ENCODE data around the gene NDUFA5.
A peak's percentile ranks its signal among the peaks of the same experiment; 100 is the strongest.

The NDUFA5 gene
- 34.3 to 53.1 (median 40.3) reads per million in 4 donors for total RNA-seq

DNA sequence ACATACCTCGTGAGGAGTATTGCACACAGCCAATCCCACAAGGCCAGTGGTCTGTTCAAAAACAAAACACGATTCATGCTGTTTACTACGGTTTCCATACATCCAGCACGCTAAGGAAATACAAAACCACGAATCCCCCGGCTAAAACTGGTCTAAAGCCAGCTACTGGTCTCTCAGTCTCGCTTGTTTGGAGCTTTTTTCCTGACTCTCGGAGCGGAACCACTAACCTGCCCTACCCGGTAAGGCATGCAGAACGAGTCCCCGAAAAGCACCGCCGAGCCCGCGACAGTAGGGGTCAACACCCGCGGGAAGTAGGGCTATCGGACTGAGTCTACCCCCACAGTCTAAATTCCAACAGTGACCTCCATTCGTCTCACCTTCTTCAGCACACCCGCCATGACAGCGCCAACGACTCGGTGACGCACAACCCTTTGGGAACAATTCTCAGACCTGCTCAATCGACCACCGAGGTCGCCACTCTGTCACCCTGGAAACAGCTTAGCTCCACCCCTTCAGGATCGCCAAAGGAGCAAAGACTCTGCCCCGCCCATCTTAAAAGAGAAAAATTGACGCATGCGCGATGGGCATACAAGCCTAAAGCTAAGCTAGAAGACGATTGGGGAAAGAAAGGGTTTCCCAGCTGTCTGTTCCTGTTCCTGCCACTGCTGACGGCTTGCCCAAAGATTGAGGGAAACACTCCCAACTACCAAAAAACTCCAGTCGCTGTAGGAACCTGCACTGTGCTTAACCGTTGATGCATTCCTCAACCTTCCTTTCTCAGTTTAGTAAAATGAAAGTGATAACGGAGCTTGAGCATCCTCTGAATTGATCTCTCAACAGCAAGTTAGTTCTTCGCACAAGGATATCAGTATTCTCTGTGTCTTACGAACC is at the start of gene NDUFA5:
TSS of gene NDUFA5 (minus strand) at position 421 of the 891 bp plus-strand sequence. CDS start at position 398, 23 bp downstream.
- DNase-seq = peak; percentile 90 to 98 (median 97)

DNA sequence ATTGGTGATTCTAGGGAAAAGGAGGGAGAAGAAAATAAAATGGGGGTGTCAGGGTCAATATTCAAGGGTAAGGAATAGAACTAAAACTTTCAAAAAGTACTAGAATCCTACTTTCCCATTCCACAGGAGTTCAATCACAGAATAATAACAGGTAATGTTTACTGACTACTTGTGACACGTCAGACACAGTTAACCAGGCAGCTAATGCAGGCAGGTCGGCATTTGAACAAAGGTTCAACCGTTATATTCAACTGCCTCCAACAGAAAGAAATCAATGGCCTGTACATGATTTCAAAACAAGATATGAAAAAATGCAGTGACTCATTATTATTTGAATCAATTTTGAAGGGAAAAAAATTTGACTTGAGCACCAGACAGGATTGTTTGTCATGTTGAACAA is 47.1 kb upstream of the NDUFA5 start:
- DNase-seq = no peak

- no peak for DNase-seq
Observed at GRCh38 chr7:123602648-123603047, 45.0 kb upstream of the NDUFA5 start.

GRCh38 chr7:123601530-123601929 is 43.9 kb upstream of the NDUFA5 start, which contains the start of gene ASB15:
Gene ASB15 (plus strand): TSS chr7:123601821. CDS start chr7:123614503, 12,682 bp downstream.
- no peak for DNase-seq

- no peak for DNase-seq
Observed at GRCh38 chr7:123600876-123601275, 43.3 kb upstream of the NDUFA5 start.

GRCh38 chr7:123599766-123600165 is 42.1 kb upstream of the NDUFA5 start:
- no peak for DNase-seq

- no peak for DNase-seq
Observed at GRCh38 chr7:123598657-123599056, 41.0 kb upstream of the NDUFA5 start.

DNA sequence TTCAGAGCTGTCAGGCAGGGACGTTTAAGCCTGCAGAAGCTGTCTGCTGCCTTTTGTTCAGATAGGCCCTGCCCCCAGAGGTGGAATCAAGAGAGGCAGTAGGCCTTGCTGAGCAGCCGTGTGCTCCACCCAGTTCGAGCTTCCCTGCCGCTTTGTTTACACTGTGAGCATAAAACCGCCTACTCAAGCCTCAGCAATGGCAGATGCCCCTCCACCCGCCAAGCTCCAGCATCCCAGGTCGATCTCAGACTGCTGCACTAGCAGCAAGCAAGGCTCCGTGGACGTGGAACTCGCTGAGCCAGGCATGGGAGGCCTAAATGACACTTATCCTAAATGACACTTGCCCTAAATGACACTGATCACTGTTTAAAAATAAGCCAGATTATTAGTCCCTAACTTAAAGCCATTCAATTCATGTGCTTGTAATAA is 37.2 kb upstream of the NDUFA5 start:
- DNase-seq = no peak

- no peak for DNase-seq
Observed at GRCh38 chr7:123588376-123588775, 30.8 kb upstream of the NDUFA5 start.

DNA sequence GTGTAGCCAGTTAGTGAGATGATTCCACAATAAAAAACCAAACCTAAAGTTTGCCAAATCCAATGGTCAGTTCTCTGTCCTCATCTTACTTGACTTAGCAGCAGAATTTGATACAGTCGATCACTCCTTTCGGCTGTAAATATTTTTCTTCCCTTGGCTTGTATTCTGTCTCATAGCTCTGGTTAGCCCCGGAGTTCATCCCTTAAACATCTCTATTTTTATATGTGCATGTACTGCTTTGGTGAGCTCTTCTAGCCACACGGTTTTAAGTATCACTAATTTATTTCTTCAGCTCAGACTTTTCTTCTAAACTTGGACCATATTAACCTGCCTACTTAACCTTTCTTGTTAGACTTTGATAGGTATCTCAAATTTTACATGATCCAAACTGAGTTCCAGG is 26.2 kb upstream of the NDUFA5 start:
- DNase-seq = no peak

- DNase-seq = no peak
Observed at GRCh38 chr7:123581162-123581459, 23.5 kb upstream of the NDUFA5 start.

DNA sequence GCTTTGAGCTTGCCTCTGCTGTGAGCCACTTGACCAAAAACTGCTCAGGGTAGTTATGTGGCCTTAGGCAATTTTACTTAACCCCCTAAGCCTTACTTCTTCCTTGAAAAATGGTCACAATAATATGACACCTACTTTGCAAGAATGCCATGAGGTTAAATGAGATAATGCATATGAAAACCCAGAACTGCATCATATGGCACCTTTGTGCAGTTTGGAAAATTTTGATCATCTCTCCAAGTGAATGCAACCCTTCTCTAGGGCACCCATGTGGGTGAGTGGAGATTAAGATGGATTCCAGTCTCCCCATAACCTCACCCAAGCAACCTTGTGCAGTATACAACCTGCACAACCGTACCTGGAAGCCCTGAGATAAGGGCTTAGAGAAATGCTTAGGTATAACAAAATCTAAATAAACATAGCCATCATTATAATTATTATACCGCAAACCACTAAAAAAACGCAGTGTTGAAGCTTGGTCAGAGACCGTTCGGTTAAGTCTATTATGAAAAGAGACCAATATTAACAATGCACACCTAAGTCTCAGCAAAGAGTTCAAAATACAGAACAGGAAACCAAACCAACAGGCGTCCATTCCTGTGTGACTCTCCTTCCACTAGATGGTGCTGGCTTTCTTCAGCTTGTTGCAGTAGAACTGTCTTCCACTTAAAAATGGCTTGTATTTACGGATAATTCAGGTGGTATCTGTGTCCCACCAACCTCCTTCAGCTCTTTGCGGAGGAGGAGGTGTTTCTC is 23.0 kb upstream of the NDUFA5 start:
- peak in 1 of 5 donors; percentile 3 for DNase-seq

GRCh38 chr7:123579416-123579815 is 21.8 kb upstream of the NDUFA5 start:
- DNase-seq = no peak

GRCh38 chr7:123573896-123574467 is 16.4 kb upstream of the NDUFA5 start:
- DNase-seq = no peak

GRCh38 chr7:123573341-123573740 is 15.7 kb upstream of the NDUFA5 start:
- no peak for DNase-seq

DNA sequence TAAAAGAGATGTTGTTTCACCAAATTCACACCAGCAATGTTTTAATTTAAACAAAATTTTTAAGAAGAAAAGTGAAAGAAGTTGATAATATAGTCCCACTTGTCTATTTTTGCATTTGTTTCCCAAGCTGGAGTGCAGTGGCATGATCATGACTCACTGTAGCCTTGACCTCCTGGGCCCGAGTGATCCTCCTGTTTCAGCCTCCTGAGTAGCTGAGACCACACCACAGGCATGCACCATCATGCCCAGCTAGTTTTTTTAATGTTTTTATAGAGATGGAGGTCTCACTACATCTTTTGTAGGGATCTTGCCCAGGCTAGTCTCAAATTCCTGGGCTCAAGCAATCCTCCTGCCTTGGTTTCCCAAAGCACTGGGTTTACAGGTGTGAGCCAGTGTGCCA is 14.1 kb upstream of the NDUFA5 start:
- no peak for DNase-seq

DNA sequence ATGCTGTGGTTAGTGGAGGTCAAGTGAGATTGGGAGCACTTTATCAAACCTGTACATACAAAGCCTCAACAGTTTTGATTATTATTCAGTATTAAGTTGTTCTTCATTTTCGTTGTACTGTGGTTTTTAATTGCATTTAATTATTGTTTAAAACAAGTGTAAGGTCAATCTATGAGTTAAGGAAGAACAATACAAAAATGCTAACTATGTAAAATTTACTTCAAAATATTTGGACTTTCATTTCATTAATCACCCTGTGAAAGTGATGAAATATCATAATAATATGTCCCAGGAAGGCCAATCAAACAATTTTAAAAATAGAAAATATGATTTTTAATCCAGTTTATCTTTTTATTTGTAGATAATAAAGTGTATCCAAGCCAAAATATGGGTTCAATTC is 13.6 kb upstream of the NDUFA5 start:
- DNase-seq = no peak

- no peak for DNase-seq
Observed at GRCh38 chr7:123570390-123571182, 13.0 kb upstream of the NDUFA5 start.

- no peak for DNase-seq
Observed at GRCh38 chr7:123569352-123570010, 11.9 kb upstream of the NDUFA5 start.

DNA sequence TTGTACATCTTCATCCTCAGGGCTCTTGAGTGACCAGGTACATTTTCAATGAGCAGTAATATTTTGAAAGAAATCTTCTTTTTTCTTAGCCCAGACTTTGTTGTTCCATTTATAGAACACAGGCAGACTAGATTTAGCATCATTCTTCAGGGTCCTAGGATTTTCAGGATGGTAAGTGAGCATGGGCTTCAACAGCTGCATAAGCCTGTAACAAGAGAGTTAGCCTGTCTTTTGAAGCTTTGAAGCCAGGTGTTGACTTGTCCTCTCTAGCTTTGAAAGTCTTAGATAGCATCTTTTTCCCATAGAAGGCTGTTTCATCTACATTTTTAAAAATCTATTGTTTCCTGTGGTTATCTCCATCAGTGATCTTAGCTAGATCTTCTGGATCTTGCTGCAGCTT is 4.5 kb upstream of the NDUFA5 start:
- no peak for DNase-seq

GRCh38 chr7:123558289-123558874 is 764 bp upstream of the NDUFA5 start:
- no peak for DNase-seq

GRCh38 chr7:123557016-123557397 is 611 bp downstream of the NDUFA5 start:
- DNase-seq = no peak
